Liver (tissue), 9 donors: ENCODE data around the gene OR10G8. TPM values are rescaled to one million over a fixed set of nuclear protein-coding genes. Genes with fewer than 3 reads are reported as not detected.

ENCODE experiments used
- DNase-seq: peaks from one replicate; pipeline ENCODE4 v3.0.0-alpha.2; 2017; ENCODE audit warnings: low spot score
- H3K27ac ChIP-seq, 2 donors: one replicate each; pipeline ENCODE4 v1.7.0; 2013; ENCODE audit warnings: inconsistent platforms in 2 of 2, low read length in 2 of 2, control low read depth in 1 of 2, low read depth in 1 of 2, mild to moderate bottlenecking in 1 of 2
- H3K27me3 ChIP-seq, 4 donors: one replicate each; pipeline versions ENCODE4 v1.6.1 to v1.7.0; 2013; ENCODE audit warnings: low read length in 3 of 4, inconsistent platforms in 1 of 4, mild to moderate bottlenecking in 1 of 4, moderate library complexity in 1 of 4; ENCODE audit not compliant: control insufficient read depth in 4 of 4, insufficient read depth in 4 of 4
- H3K36me3 ChIP-seq, 4 donors: one replicate each; pipeline versions ENCODE4 v1.6.1 to v1.7.0; 2013; ENCODE audit warnings: low read length in 3 of 4, mild to moderate bottlenecking in 3 of 4, low read depth in 1 of 4, moderate library complexity in 1 of 4; ENCODE audit not compliant: control insufficient read depth in 4 of 4, insufficient read depth in 3 of 4
- H3K4me1 ChIP-seq, 4 donors: one replicate each; pipeline versions ENCODE4 v1.6.1 to v1.7.0; 2013; ENCODE audit warnings: low read length in 3 of 4, mild to moderate bottlenecking in 3 of 4, moderate library complexity in 1 of 4; ENCODE audit not compliant: control insufficient read depth in 4 of 4, insufficient read depth in 4 of 4
- H3K4me3 ChIP-seq, 3 donors: one replicate each; pipeline versions ENCODE4 v1.6.1 to v1.7.0; 2013; ENCODE audit warnings: low read length in 3 of 3, control low read depth in 1 of 3, low read depth in 1 of 3, mild to moderate bottlenecking in 1 of 3
- H3K9ac ChIP-seq, 2 donors: one replicate each; pipeline ENCODE4 v1.7.0; 2013; ENCODE audit warnings: low read length in 2 of 2, mild to moderate bottlenecking in 2 of 2, moderate library complexity in 2 of 2, control low read depth in 1 of 2, low read depth in 1 of 2
- H3K9me3 ChIP-seq, 4 donors: one replicate each; pipeline versions ENCODE4 v1.6.1 to v1.7.0; 2013; ENCODE audit warnings: low read length in 3 of 4; ENCODE audit not compliant: control insufficient read depth in 4 of 4
- EGR1 ChIP-seq, 2 donors: IDR thresholded peaks; 2 replicates each; pipeline ENCODE4 v1.6.1; 2016 to 2018; ENCODE audit warnings: antibody characterized with exemption in 2 of 2, low read depth in 2 of 2
- FOXA1 ChIP-seq: IDR thresholded peaks from 2 replicates; pipeline ENCODE4 v1.6.1; 2016; ENCODE audit warnings: antibody characterized with exemption
- FOXA2 ChIP-seq: IDR thresholded peaks from 2 replicates; pipeline ENCODE4 v1.6.1; 2016; ENCODE audit warnings: antibody characterized with exemption
- GABPA ChIP-seq, 2 donors: IDR thresholded peaks in 1 of 2; conservative IDR thresholded peaks in 1 of 2; 2 replicates each; pipeline ENCODE4 v1.6.1; 2016; ENCODE audit warnings: antibody characterized with exemption in 2 of 2, mild to moderate bottlenecking in 1 of 2, moderate library complexity in 1 of 2
- HNF4A ChIP-seq, 2 donors: conservative IDR thresholded peaks; 2 replicates each; pipeline ENCODE4 v1.6.1; 2016; ENCODE audit warnings: antibody characterized with exemption in 2 of 2, mild to moderate bottlenecking in 2 of 2
- HNF4G ChIP-seq: IDR thresholded peaks from 2 replicates; pipeline ENCODE4 v1.6.1; 2016; ENCODE audit warnings: antibody characterized with exemption
- JUND ChIP-seq, 2 donors: IDR thresholded peaks; 2 replicates each; pipeline ENCODE4 v1.6.1; 2016; ENCODE audit warnings: antibody characterized with exemption in 2 of 2
- NR2F2 ChIP-seq: IDR thresholded peaks from 2 replicates; pipeline ENCODE4 v1.6.1; 2016; ENCODE audit warnings: antibody characterized with exemption
- RAD21 ChIP-seq, 2 donors: IDR thresholded peaks; 2 replicates each; pipeline ENCODE4 v1.6.1; 2016; ENCODE audit warnings: antibody characterized with exemption in 2 of 2, mild to moderate bottlenecking in 2 of 2
- RXRA ChIP-seq, 2 donors: IDR thresholded peaks; 2 replicates each; pipeline ENCODE4 v1.6.1; 2017 to 2018; ENCODE audit warnings: antibody characterized with exemption in 2 of 2, mild to moderate bottlenecking in 1 of 2
- SP1 ChIP-seq: IDR thresholded peaks from 2 replicates; pipeline ENCODE4 v1.6.1; 2018; ENCODE audit warnings: antibody characterized with exemption, mild to moderate bottlenecking
- TAF1 ChIP-seq: conservative IDR thresholded peaks from 2 replicates; pipeline ENCODE4 v1.6.1; 2016; ENCODE audit warnings: antibody characterized with exemption, mild to moderate bottlenecking
- YY1 ChIP-seq: IDR thresholded peaks from 2 replicates; pipeline ENCODE4 v1.6.1; 2016; ENCODE audit warnings: antibody characterized with exemption, mild to moderate bottlenecking
- WGBS: extraction: QIAGEN DNeasy Blood & Tissue Kit; methylation state at CpG from one replicate; pipeline ENCODE4 v1.1.7; 2013; 5-methylcytosine and 5-hydroxymethylcytosine counted together
- polyA plus RNA-seq, 2 donors: library from polyadenylated mRNA; stranded (reverse) in 1 of 2; unstranded in 1 of 2; fragments of 200-250 nt in 1 of 2; fragments of >200 nt in 1 of 2; fragmentation: Nextera tagmentation in 1 of 2; extraction: Ambion mirVana in 1 of 2; gene quantifications; one replicate each; pipeline versions ENCODE4 v1.2.1 to v1.2.3, GENCODE V29; 2013 to 2015
- total RNA-seq, 2 donors: library from RNA; depleted of rRNA; stranded (reverse); fragments of >200 nt; gene quantifications; one replicate each; pipeline ENCODE4 v1.2.3, GENCODE V29; 2014
- TF ChIP-seq, protein P1 (sequence below): fragments of 150-350 bp; IDR thresholded peaks from 2 replicates; pipeline ENCODE4 v1.5.1; 2017; ENCODE audit warnings: improper control_type of control experiment, low read depth, low read length; ENCODE audit not compliant: missing input control
- TF ChIP-seq, protein P2 (sequence below): IDR thresholded peaks from 2 replicates; pipeline ENCODE4 v1.6.1; 2016; ENCODE audit warnings: antibody characterized with exemption, mild to moderate bottlenecking
- TF ChIP-seq, protein P3 (sequence below): IDR thresholded peaks from 2 replicates; pipeline ENCODE4 v1.6.1; 2016; ENCODE audit warnings: antibody characterized with exemption
- TF ChIP-seq, protein P4 (sequence below): IDR thresholded peaks from 2 replicates; pipeline ENCODE4 v1.6.1; 2016; ENCODE audit warnings: antibody characterized with exemption
- TF ChIP-seq, protein P5 (sequence below): IDR thresholded peaks from 2 replicates; pipeline ENCODE4 v1.6.1; 2016; ENCODE audit warnings: antibody characterized with exemption
- donor health status: healthy.
- donor health status: healthy.
- donor health status: healthy.
- donor health status: healthy.
- donor health status: healthy.

The OR10G8 gene
- total and polyA plus RNA-seq, 4 donors: not detected

DNA sequence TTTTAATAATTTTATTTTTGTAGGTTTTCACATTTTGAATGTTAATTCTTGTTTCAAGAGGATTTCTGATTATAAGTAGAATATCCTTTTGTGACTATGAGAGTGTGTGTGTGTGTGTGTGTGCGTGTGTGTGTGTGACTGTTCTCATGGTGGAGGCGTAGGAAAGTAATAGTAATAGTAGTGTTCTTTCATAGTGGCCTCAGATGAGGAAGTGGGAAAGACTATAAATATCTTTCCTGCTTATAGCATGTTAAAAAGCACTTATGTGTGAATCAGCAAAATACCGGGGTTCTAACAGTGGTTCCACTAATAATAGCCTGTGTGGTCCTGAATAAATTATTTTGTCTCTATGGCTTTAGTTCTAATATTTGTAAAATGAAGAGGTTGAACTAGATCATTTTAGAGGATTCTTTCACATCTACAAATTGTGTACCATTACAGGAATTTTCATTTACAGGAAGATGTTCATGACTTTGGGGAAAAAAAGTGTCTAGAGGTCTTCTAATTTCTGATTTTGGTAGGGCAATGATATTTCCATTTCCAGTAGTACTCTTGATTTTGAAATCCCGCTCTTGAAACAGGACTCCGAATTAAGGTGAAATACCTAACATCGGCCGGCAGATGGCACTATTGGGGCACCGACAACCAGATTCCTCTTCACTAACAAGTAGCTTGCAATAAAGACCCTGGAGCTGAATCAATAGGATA is 44.5 kb downstream of the OR10G8 start:
- DNase-seq: peak; percentile 83
- Histone ChIP-seq H3K36me3 (no peaks in the 10 kb centered on the region), H3K9ac (no peak overlapping the region), H3K4me3 (no peak overlapping the region), H3K27me3 (peaks cover 0 to 16% (median 4%) of the 10 kb centered on the region in 4 donors), H3K27ac (no peak overlapping the region), H3K4me1 (peaks cover 0 to 9% (median under 1%) of the 10 kb centered on the region in 4 donors), H3K9me3 (no peaks in the 10 kb centered on the region)
- TF ChIP-seq, protein P1, sequence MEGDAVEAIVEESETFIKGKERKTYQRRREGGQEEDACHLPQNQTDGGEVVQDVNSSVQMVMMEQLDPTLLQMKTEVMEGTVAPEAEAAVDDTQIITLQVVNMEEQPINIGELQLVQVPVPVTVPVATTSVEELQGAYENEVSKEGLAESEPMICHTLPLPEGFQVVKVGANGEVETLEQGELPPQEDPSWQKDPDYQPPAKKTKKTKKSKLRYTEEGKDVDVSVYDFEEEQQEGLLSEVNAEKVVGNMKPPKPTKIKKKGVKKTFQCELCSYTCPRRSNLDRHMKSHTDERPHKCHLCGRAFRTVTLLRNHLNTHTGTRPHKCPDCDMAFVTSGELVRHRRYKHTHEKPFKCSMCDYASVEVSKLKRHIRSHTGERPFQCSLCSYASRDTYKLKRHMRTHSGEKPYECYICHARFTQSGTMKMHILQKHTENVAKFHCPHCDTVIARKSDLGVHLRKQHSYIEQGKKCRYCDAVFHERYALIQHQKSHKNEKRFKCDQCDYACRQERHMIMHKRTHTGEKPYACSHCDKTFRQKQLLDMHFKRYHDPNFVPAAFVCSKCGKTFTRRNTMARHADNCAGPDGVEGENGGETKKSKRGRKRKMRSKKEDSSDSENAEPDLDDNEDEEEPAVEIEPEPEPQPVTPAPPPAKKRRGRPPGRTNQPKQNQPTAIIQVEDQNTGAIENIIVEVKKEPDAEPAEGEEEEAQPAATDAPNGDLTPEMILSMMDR: peak; percentile 70
- TF ChIP-seq, protein P2, sequence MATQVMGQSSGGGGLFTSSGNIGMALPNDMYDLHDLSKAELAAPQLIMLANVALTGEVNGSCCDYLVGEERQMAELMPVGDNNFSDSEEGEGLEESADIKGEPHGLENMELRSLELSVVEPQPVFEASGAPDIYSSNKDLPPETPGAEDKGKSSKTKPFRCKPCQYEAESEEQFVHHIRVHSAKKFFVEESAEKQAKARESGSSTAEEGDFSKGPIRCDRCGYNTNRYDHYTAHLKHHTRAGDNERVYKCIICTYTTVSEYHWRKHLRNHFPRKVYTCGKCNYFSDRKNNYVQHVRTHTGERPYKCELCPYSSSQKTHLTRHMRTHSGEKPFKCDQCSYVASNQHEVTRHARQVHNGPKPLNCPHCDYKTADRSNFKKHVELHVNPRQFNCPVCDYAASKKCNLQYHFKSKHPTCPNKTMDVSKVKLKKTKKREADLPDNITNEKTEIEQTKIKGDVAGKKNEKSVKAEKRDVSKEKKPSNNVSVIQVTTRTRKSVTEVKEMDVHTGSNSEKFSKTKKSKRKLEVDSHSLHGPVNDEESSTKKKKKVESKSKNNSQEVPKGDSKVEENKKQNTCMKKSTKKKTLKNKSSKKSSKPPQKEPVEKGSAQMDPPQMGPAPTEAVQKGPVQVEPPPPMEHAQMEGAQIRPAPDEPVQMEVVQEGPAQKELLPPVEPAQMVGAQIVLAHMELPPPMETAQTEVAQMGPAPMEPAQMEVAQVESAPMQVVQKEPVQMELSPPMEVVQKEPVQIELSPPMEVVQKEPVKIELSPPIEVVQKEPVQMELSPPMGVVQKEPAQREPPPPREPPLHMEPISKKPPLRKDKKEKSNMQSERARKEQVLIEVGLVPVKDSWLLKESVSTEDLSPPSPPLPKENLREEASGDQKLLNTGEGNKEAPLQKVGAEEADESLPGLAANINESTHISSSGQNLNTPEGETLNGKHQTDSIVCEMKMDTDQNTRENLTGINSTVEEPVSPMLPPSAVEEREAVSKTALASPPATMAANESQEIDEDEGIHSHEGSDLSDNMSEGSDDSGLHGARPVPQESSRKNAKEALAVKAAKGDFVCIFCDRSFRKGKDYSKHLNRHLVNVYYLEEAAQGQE: no peak
- peak; percentile 81 to 82 for TF ChIP-seq RAD21 (IDR thresholded peaks at IDR 0.05)
- WGBS: 2% methylated on average over 8 of the region's 8 CpGs

DNA sequence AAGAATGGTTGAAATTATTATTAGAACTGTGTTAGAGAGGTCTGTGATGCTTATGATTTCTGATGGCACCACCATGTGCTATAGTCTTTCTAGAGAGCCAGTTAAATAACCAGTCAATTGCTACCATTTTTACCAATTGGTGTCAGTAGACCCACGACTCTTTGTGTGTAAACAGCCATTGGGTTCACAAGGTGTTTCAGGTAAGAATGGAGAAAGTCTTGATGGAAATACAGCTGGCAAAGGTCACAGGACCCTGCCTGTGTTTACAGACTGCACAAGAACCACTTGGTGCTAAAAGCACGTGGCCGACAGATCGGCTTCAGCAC is 45.0 kb downstream of the OR10G8 start:
- no peak for DNase-seq
- no peaks in the 10 kb centered on the region for H3K9me3 ChIP-seq
- no peak overlapping the region for H3K27ac ChIP-seq
- peaks cover 0 to 12% (median 3%) of the 10 kb centered on the region in 4 donors for H3K4me1 ChIP-seq
- no peaks in the 10 kb centered on the region for H3K36me3 ChIP-seq
- no peak overlapping the region for H3K9ac ChIP-seq
- 67% methylated on average over 4 of the region's 4 CpGs for WGBS
- H3K4me3 ChIP-seq: no peak overlapping the region
- TF ChIP-seq, protein P3, sequence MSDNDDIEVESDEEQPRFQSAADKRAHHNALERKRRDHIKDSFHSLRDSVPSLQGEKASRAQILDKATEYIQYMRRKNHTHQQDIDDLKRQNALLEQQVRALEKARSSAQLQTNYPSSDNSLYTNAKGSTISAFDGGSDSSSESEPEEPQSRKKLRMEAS: no peak
- TF ChIP-seq HNF4A (conservative IDR thresholded peaks at IDR 0.05): no peak
- TF ChIP-seq, protein P4, sequence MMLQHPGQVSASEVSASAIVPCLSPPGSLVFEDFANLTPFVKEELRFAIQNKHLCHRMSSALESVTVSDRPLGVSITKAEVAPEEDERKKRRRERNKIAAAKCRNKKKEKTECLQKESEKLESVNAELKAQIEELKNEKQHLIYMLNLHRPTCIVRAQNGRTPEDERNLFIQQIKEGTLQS: no peak
- TF ChIP-seq, protein P2: no peak
- TF ChIP-seq HNF4G: no peak
- no peak for TF ChIP-seq SP1
- no peak for TF ChIP-seq YY1
- TF ChIP-seq, protein P5, sequence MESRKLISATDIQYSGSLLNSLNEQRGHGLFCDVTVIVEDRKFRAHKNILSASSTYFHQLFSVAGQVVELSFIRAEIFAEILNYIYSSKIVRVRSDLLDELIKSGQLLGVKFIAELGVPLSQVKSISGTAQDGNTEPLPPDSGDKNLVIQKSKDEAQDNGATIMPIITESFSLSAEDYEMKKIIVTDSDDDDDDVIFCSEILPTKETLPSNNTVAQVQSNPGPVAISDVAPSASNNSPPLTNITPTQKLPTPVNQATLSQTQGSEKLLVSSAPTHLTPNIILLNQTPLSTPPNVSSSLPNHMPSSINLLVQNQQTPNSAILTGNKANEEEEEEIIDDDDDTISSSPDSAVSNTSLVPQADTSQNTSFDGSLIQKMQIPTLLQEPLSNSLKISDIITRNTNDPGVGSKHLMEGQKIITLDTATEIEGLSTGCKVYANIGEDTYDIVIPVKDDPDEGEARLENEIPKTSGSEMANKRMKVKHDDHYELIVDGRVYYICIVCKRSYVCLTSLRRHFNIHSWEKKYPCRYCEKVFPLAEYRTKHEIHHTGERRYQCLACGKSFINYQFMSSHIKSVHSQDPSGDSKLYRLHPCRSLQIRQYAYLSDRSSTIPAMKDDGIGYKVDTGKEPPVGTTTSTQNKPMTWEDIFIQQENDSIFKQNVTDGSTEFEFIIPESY: no peak
- no peak for TF ChIP-seq EGR1 (IDR thresholded peaks at IDR 0.05; ENCODE audit: low read depth in 2 of 2)
- no peak for TF ChIP-seq FOXA1
- no peak for TF ChIP-seq FOXA2
- TF ChIP-seq NR2F2: no peak
- TF ChIP-seq GABPA (IDR thresholded peaks at IDR 0.05 in 1 of 2, conservative IDR thresholded peaks at IDR 0.05 in 1 of 2): no peak
- TF ChIP-seq, protein P1: no peak
- TF ChIP-seq TAF1: no peak
- TF ChIP-seq RXRA (IDR thresholded peaks at IDR 0.05): no peak
- TF ChIP-seq RAD21 (IDR thresholded peaks at IDR 0.05): no peak
- no peak for TF ChIP-seq JUND (IDR thresholded peaks at IDR 0.05)
- H3K27me3 ChIP-seq: peaks cover 0 to 12% (median 4%) of the 10 kb centered on the region in 4 donors
